Small intestine (tissue), 7 donors: Measurements from ENCODE around the gene CARD9. TPM values are rescaled to one million over a fixed set of nuclear protein-coding genes. Genes with fewer than 3 reads are reported as not detected.

Experiments used
- DNase-seq, 2 donors: peaks; one replicate each; pipeline versions ENCODE4 v3.0.0 to v3.0.0-alpha.2; 2013
- FAIRE-seq: peaks from 2 replicates; lab custom pipeline; 2012; peaks lifted over from hg19 to GRCh38; lab: Jason Lieb, UNC
- H3K27ac ChIP-seq, 3 donors: one replicate each; pipeline ENCODE4 v1.5.1; 2013; ENCODE audit warnings: low read length in 2 of 3, mild to moderate bottlenecking in 2 of 3, control low read depth in 1 of 3, inconsistent platforms in 1 of 3, low read depth in 1 of 3, moderate library complexity in 1 of 3
- H3K27me3 ChIP-seq, 3 donors: one replicate each; pipeline ENCODE4 v1.6.1; 2013; ENCODE audit warnings: low read length in 3 of 3, inconsistent platforms in 1 of 3; ENCODE audit not compliant: control insufficient read depth in 3 of 3, insufficient read depth in 3 of 3
- H3K36me3 ChIP-seq, 3 donors: one replicate each; pipeline ENCODE4 v1.6.1; 2013; ENCODE audit warnings: low read length in 3 of 3, inconsistent platforms in 1 of 3, low read depth in 1 of 3, mild to moderate bottlenecking in 1 of 3, moderate library complexity in 1 of 3; ENCODE audit not compliant: control insufficient read depth in 3 of 3, insufficient read depth in 2 of 3
- H3K4me1 ChIP-seq, 3 donors: one replicate each; pipeline ENCODE4 v1.6.1; 2013; ENCODE audit warnings: low read length in 2 of 3, inconsistent platforms in 1 of 3, low read depth in 1 of 3, mild to moderate bottlenecking in 1 of 3, moderate library complexity in 1 of 3; ENCODE audit not compliant: control insufficient read depth in 3 of 3, insufficient read depth in 2 of 3
- H3K4me3 ChIP-seq, 3 donors: one replicate each; pipeline ENCODE4 v1.5.1; 2013; ENCODE audit warnings: low read length in 3 of 3, control low read depth in 1 of 3, inconsistent platforms in 1 of 3, low read depth in 1 of 3, mild to moderate bottlenecking in 1 of 3, moderate library complexity in 1 of 3
- H3K9me3 ChIP-seq, 2 donors: one replicate each; pipeline ENCODE4 v1.6.1; 2013; ENCODE audit warnings: low read depth in 1 of 2, low read length in 1 of 2; ENCODE audit not compliant: control insufficient read depth in 2 of 2, insufficient read depth in 1 of 2
- WGBS, 3 donors: extraction: QIAGEN DNeasy Blood & Tissue Kit; methylation state at CpG; one replicate each; pipeline ENCODE4 v1.1.7; 2013; 5-methylcytosine and 5-hydroxymethylcytosine counted together
- polyA plus RNA-seq, 4 donors: library from polyadenylated mRNA; stranded (reverse) in 3 of 4; unstranded in 1 of 4; fragments of 200-250 nt in 3 of 4; fragments of 120-200 nt in 1 of 4; gene quantifications; one replicate each; pipeline versions ENCODE4 v1.2.1 to v1.2.3, GENCODE V29; 2013
- donor health status: healthy with polysubstance abuse.
- donor health status: control.
- donor health status: control.
- donor health status: Bipolar disorder and iron deficiency.
- donor health status: healthy.

The CARD9 gene
- polyA plus RNA-seq, 4 donors, result 1.8 to 3.8 (median 2.3) TPM

GRCh38 chr9:136347472-136348256, 25.8 kb downstream of the CARD9 start:
- 76 to 82% (median 78%) methylated on average over 32 to 34 of the region's 34 CpGs for WGBS, 3 donors
- no peak overlapping the region for H3K27ac ChIP-seq
- no peaks in the 10 kb centered on the region for H3K27me3 ChIP-seq
- H3K36me3 ChIP-seq, result peaks cover 0 to 24% (median 0%) of the 10 kb centered on the region in 3 donors
- H3K4me1 ChIP-seq, result peaks cover 0 to 34% (median 0%) of the 10 kb centered on the region in 3 donors
- no peak for FAIRE-seq
- H3K9me3 ChIP-seq, result no peaks in the 10 kb centered on the region
- DNase-seq, result no peak
- no peak overlapping the region for H3K4me3 ChIP-seq

- WGBS, 3 donors, result 80 to 88% (median 85%) methylated on average over 18 to 20 of the region's 20 CpGs
- Histone ChIP-seq H3K27me3 (no peaks in the 10 kb centered on the region), H3K4me3 (no peak overlapping the region), H3K36me3 (peaks cover 0 to 20% (median 0%) of the 10 kb centered on the region in 3 donors), H3K27ac (no peak overlapping the region), H3K4me1 (peaks cover 0 to 34% (median 0%) of the 10 kb centered on the region in 3 donors), H3K9me3 (no peaks in the 10 kb centered on the region)
- FAIRE-seq, result no peak
- no peak for DNase-seq
Measured at GRCh38 chr9:136346927-136347465, 26.5 kb downstream of the CARD9 start.

- FAIRE-seq (no peak), DNase-seq (no peak)
- Histone ChIP-seq H3K36me3 (peaks cover 0 to 23% (median 0%) of the 10 kb centered on the region in 3 donors), H3K27ac (peak overlapping the region in 1 of 3 donors; percentile 50), H3K27me3 (no peaks in the 10 kb centered on the region), H3K4me1 (peaks cover 0 to 37% (median 0%) of the 10 kb centered on the region in 3 donors), H3K4me3 (no peak overlapping the region), H3K9me3 (no peaks in the 10 kb centered on the region)
- WGBS, 3 donors, result 35 to 49% (median 36%) methylated on average over 6 to 10 of the region's 10 CpGs
Measured at GRCh38 chr9:136346157-136346481, 27.4 kb downstream of the CARD9 start.

- Histone ChIP-seq H3K9me3 (no peaks in the 10 kb centered on the region), H3K36me3 (peaks cover 0 to 23% (median 0%) of the 10 kb centered on the region in 3 donors), H3K27me3 (no peaks in the 10 kb centered on the region), H3K27ac (peak overlapping the region in 1 of 3 donors; percentile 13), H3K4me3 (no peak overlapping the region), H3K4me1 (peaks cover 0 to 37% (median 0%) of the 10 kb centered on the region in 3 donors)
- no peak for FAIRE-seq
- peak; percentile 15 to 80 for DNase-seq
- WGBS, 3 donors, result 50 to 53% (median 51%) methylated on average over 43 of the region's 43 CpGs
Measured at GRCh38 chr9:136345281-136346156, 27.9 kb downstream of the CARD9 start.

GRCh38 chr9:136344544-136345280, 28.8 kb downstream of the CARD9 start:
- Histone ChIP-seq H3K9me3 (no peaks in the 10 kb centered on the region), H3K27ac (no peak overlapping the region), H3K27me3 (no peaks in the 10 kb centered on the region), H3K36me3 (peaks cover 0 to 24% (median 0%) of the 10 kb centered on the region in 3 donors), H3K4me3 (no peak overlapping the region), H3K4me1 (peaks cover 0 to 37% (median 0%) of the 10 kb centered on the region in 3 donors)
- DNase-seq (no peak), FAIRE-seq (no peak)
- WGBS, 3 donors, result 62 to 75% (median 70%) methylated on average over 21 of the region's 21 CpGs

- Histone ChIP-seq H3K9me3 (no peaks in the 10 kb centered on the region), H3K27ac (no peak overlapping the region), H3K27me3 (no peaks in the 10 kb centered on the region), H3K4me1 (peaks cover 0 to 37% (median 0%) of the 10 kb centered on the region in 3 donors), H3K36me3 (peaks cover 0 to 25% (median 0%) of the 10 kb centered on the region in 3 donors), H3K4me3 (no peak overlapping the region)
- FAIRE-seq, result no peak
- DNase-seq, result no peak
- 84 to 91% (median 85%) methylated on average over 19 to 24 of the region's 24 CpGs for WGBS, 3 donors
Measured at GRCh38 chr9:136343884-136344269, 29.6 kb downstream of the CARD9 start.

- 43 to 63% (median 50%) methylated on average over 22 to 23 of the region's 23 CpGs for WGBS, 3 donors
- DNase-seq (no peak), FAIRE-seq (no peak)
- H3K27ac ChIP-seq, result no peak overlapping the region
- H3K36me3 ChIP-seq, result peaks cover 0 to 26% (median 0%) of the 10 kb centered on the region in 3 donors
- H3K27me3 ChIP-seq, result no peaks in the 10 kb centered on the region
- H3K4me1 ChIP-seq, result peaks cover 0 to 37% (median 0%) of the 10 kb centered on the region in 3 donors
- H3K9me3 ChIP-seq, result no peaks in the 10 kb centered on the region
- H3K4me3 ChIP-seq, result peak overlapping the region in 1 of 3 donors; percentile 29
Measured at GRCh38 chr9:136343121-136343883, 30.2 kb downstream of the CARD9 start.
